Stromal cell of bone marrow (primary cell): ENCODE measurements around the gene CDK5RAP1.
"Not testable (repeated sequence)": the region's sequence is repeated elsewhere in the genome, so short reads cannot be mapped to it uniquely, and the experiment has no call there.

Experiments used
- DNase-seq: peaks from one replicate; pipeline ENCODE4 v3.0.0-alpha.2; 2012; ENCODE audit warnings: low read depth

The CDK5RAP1 gene

GRCh38 chr20:33401184-33401920 lies at the start of gene CDK5RAP1:
Gene CDK5RAP1, minus strand, starts transcription at chr20:33401519. Its CDS starts 4,455 bp downstream, at chr20:33397064.
- DNase-seq, result peak; percentile 79

GRCh38 chr20:33450867-33451266 lies 49.5 kb upstream of the CDK5RAP1 start:
- DNase-seq, result peak; percentile 36

- no peak for DNase-seq
Measured at GRCh38 chr20:33445881-33446625, 44.7 kb upstream of the CDK5RAP1 start.

- no peak for DNase-seq
Measured at GRCh38 chr20:33444797-33445560, 43.7 kb upstream of the CDK5RAP1 start.

- peak; percentile 44 for DNase-seq
Measured at GRCh38 chr20:33443512-33444239, 42.4 kb upstream of the CDK5RAP1 start, which contains the start of gene SNTA1. Gene SNTA1, minus strand, starts transcription at chr20:33443763. Its CDS starts 143 bp downstream, at chr20:33443620.

GRCh38 chr20:33443006-33443511 lies 41.7 kb upstream of the CDK5RAP1 start:
- DNase-seq, result no peak

- DNase-seq, result no peak
Measured at GRCh38 chr20:33442136-33443005, 41.1 kb upstream of the CDK5RAP1 start.

- DNase-seq, result no peak
Measured at GRCh38 chr20:33441142-33441955, 40.0 kb upstream of the CDK5RAP1 start.

- DNase-seq, result not testable (repeated sequence)
Measured at GRCh38 chr20:33440562-33440961, 39.2 kb upstream of the CDK5RAP1 start.

GRCh38 chr20:33438481-33438880 lies 37.2 kb upstream of the CDK5RAP1 start:
- DNase-seq, result no peak

GRCh38 chr20:33437141-33437911 lies 36.0 kb upstream of the CDK5RAP1 start:
- no peak for DNase-seq

- no peak for DNase-seq
Measured at GRCh38 chr20:33434434-33434833, 33.1 kb upstream of the CDK5RAP1 start.

GRCh38 chr20:33433465-33434234 lies 32.3 kb upstream of the CDK5RAP1 start:
- DNase-seq, result peak; percentile 41

- no peak for DNase-seq
Measured at GRCh38 chr20:33431797-33432381, 30.6 kb upstream of the CDK5RAP1 start.

GRCh38 chr20:33423875-33424274 lies 22.6 kb upstream of the CDK5RAP1 start:
- DNase-seq, result not testable (repeated sequence)

- peak; percentile 84 for DNase-seq
Measured at GRCh38 chr20:33423141-33423834, 22.0 kb upstream of the CDK5RAP1 start.
